HepG2 (cell line): ENCODE measurements around the gene TSPAN31. TPM values are rescaled to one million over a fixed set of nuclear protein-coding genes. Genes with fewer than 3 reads are reported as not detected.

Experiments
- EEA1 ChIP-seq: sonication (generic); formaldehyde crosslinking; IDR thresholded peaks from 2 replicates; pipeline ENCODE4 v1.5.1; 2020; ENCODE audit warnings: mild to moderate bottlenecking, missing genetic modification reagents, borderline replicate concordance
- FOXP1 ChIP-seq, 2 experiments: fragments of 450-650 bp in 1 of 2; IDR thresholded peaks; 2 replicates each; pipeline ENCODE4 v1.6.1; 2017 to 2018; ENCODE audit warnings: antibody characterized with exemption in 1 of 2
- KDM6A ChIP-seq: IDR thresholded peaks from 2 replicates; pipeline ENCODE4 v1.6.1; 2016; ENCODE audit warnings: low read depth
- MEIS1 ChIP-seq: sonication (generic); formaldehyde crosslinking; IDR thresholded peaks from 2 replicates; pipeline ENCODE4 v1.9.0; 2021; ENCODE audit warnings: mild to moderate bottlenecking, missing genetic modification reagents, moderate library complexity, borderline replicate concordance
- SOX5 ChIP-seq: IDR thresholded peaks from 2 replicates; pipeline ENCODE4 v1.6.1; 2016; ENCODE audit warnings: borderline replicate concordance
- ZNF20 ChIP-seq: sonication (generic); formaldehyde crosslinking; IDR thresholded peaks from 2 replicates; pipeline ENCODE4 v1.4.0; 2020; ENCODE audit warnings: mild to moderate bottlenecking, moderate library complexity, missing genetic modification reagents
- ZNF24 ChIP-seq: fragments of 450-650 bp; IDR thresholded peaks from 2 replicates; pipeline ENCODE4 v1.6.1; 2017; ENCODE audit warnings: antibody characterized with exemption, mild to moderate bottlenecking
- ZNF333 ChIP-seq: sonication (generic); formaldehyde crosslinking; IDR thresholded peaks from 2 replicates; pipeline ENCODE4 v1.4.0; 2020; ENCODE audit warnings: mild to moderate bottlenecking, missing genetic modification reagents, borderline replicate concordance
- polyA plus RNA-seq, 8 experiments: library from polyadenylated mRNA; depleted of rRNA in 3 of 8; stranded (reverse) in 7 of 8; unstranded in 1 of 8; fragments of >200 nt; fragmentation: Illumina TruSeq in 4 of 8; extraction: Trizol in 4 of 8; gene quantifications; 2 replicates each; pipeline versions ENCODE4 v1.2.1 to v1.2.3, GENCODE V29; 2011 to 2016; ENCODE audit warnings: low read depth in 4 of 8, missing spikeins in 1 of 8, mixed read lengths in 1 of 8; ENCODE audit not compliant: insufficient read depth in 1 of 8
- total RNA-seq, 5 experiments: library from RNA; depleted of rRNA; stranded (reverse); fragments of >200 nt; fragmentation: Illumina TruSeq; extraction: Trizol; gene quantifications; 2 replicates each; pipeline ENCODE4 v1.2.3, GENCODE V29; 2016; ENCODE audit warnings: low read depth in 1 of 5
- TF ChIP-seq, protein P1 (sequence below): IDR thresholded peaks from 2 replicates; pipeline ENCODE4 v1.6.1; 2016
- TF ChIP-seq, protein P2 (sequence below): sonication (generic); formaldehyde crosslinking; IDR thresholded peaks from 2 replicates; pipeline ENCODE4 v1.9.0; 2021; ENCODE audit warnings: mild to moderate bottlenecking, missing genetic modification reagents
- TF ChIP-seq, protein P3 (sequence below): IDR thresholded peaks from 2 replicates; pipeline ENCODE4 v1.6.1; 2016; ENCODE audit warnings: control low read depth
- TF ChIP-seq, protein P4 (sequence below): sonication (generic); formaldehyde crosslinking; IDR thresholded peaks from 2 replicates; pipeline ENCODE4 v1.4.0; 2020; ENCODE audit warnings: mild to moderate bottlenecking, missing genetic modification reagents

The TSPAN31 gene
- total and polyA plus RNA-seq, 2 of the 13 experiments (the other 11 are each of a cell fraction or from before 2014, with no cell fraction given): 10.4 to 24.6 TPM

DNA sequence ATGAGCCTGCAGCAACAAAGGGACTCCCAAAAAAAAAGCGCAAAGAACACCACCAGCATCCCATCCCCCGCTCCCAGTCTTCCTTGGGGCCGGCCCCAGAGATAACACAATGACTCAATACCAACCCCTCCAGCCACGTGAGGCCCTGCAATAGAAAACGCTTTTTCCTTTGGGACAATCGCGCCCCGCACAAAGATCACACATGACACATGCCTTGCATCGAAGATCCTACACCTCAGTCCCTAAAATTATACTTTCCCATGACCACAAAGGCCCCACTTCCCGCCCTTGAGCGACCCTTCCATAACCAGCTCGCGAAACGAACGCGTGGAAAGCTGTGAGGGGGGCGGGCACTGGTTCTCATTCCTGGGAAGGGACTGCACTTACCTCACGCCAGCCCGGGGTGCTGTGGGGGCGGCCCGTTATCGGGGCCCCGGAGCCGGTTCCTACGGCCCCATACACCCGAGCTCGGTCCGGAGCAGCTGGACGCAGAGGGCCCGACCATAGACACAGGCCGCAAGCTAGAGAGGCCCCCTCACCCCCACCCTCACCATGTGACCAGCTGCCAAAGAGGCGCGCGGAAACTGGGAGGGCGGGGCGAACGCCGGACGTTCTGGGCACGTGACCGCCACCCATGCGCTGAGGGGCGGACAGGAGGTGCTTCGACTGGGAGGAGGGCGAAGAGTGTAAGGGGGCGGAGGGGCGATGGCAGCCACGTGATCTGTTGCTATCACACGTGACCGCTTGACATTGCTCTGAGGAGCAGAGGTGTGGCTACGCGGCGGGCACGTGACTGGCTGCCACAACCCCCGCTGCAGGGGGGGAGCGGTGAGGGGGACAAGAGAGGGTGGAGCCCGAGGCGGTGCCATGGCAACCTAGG, 7.2 kb downstream of the TSPAN31 start, which contains the start of gene CDK4 (continued):
- TF ChIP-seq, protein P1, sequence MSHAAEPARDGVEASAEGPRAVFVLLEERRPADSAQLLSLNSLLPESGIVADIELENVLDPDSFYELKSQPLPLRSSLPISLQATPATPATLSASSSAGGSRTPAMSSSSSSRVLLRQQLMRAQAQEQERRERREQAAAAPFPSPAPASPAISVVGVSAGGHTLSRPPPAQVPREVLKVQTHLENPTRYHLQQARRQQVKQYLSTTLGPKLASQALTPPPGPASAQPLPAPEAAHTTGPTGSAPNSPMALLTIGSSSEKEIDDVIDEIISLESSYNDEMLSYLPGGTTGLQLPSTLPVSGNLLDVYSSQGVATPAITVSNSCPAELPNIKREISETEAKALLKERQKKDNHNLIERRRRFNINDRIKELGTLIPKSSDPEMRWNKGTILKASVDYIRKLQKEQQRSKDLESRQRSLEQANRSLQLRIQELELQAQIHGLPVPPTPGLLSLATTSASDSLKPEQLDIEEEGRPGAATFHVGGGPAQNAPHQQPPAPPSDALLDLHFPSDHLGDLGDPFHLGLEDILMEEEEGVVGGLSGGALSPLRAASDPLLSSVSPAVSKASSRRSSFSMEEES: peak; percentile 99
- TF ChIP-seq, protein P2, sequence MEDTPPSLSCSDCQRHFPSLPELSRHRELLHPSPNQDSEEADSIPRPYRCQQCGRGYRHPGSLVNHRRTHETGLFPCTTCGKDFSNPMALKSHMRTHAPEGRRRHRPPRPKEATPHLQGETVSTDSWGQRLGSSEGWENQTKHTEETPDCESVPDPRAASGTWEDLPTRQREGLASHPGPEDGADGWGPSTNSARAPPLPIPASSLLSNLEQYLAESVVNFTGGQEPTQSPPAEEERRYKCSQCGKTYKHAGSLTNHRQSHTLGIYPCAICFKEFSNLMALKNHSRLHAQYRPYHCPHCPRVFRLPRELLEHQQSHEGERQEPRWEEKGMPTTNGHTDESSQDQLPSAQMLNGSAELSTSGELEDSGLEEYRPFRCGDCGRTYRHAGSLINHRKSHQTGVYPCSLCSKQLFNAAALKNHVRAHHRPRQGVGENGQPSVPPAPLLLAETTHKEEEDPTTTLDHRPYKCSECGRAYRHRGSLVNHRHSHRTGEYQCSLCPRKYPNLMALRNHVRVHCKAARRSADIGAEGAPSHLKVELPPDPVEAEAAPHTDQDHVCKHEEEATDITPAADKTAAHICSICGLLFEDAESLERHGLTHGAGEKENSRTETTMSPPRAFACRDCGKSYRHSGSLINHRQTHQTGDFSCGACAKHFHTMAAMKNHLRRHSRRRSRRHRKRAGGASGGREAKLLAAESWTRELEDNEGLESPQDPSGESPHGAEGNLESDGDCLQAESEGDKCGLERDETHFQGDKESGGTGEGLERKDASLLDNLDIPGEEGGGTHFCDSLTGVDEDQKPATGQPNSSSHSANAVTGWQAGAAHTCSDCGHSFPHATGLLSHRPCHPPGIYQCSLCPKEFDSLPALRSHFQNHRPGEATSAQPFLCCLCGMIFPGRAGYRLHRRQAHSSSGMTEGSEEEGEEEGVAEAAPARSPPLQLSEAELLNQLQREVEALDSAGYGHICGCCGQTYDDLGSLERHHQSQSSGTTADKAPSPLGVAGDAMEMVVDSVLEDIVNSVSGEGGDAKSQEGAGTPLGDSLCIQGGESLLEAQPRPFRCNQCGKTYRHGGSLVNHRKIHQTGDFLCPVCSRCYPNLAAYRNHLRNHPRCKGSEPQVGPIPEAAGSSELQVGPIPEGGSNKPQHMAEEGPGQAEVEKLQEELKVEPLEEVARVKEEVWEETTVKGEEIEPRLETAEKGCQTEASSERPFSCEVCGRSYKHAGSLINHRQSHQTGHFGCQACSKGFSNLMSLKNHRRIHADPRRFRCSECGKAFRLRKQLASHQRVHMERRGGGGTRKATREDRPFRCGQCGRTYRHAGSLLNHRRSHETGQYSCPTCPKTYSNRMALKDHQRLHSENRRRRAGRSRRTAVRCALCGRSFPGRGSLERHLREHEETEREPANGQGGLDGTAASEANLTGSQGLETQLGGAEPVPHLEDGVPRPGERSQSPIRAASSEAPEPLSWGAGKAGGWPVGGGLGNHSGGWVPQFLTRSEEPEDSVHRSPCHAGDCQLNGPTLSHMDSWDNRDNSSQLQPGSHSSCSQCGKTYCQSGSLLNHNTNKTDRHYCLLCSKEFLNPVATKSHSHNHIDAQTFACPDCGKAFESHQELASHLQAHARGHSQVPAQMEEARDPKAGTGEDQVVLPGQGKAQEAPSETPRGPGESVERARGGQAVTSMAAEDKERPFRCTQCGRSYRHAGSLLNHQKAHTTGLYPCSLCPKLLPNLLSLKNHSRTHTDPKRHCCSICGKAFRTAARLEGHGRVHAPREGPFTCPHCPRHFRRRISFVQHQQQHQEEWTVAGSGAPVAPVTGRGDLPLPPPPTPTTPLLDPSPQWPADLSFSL (CRISPR knock-in tag): no peak
- no peak for TF ChIP-seq KDM6A (CRISPR knock-in tag)
- TF ChIP-seq, protein P3, sequence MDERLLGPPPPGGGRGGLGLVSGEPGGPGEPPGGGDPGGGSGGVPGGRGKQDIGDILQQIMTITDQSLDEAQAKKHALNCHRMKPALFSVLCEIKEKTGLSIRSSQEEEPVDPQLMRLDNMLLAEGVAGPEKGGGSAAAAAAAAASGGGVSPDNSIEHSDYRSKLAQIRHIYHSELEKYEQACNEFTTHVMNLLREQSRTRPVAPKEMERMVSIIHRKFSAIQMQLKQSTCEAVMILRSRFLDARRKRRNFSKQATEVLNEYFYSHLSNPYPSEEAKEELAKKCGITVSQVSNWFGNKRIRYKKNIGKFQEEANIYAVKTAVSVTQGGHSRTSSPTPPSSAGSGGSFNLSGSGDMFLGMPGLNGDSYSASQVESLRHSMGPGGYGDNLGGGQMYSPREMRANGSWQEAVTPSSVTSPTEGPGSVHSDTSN (CRISPR knock-in tag): 0 out of 2 replicates have a peak, but pooled peaks have one; percentile 44
- TF ChIP-seq ZNF20: no peak
- TF ChIP-seq SOX5 (CRISPR knock-in tag): peak; percentile 69; the same call in 1 of the 2 replicates
- TF ChIP-seq, protein P4, sequence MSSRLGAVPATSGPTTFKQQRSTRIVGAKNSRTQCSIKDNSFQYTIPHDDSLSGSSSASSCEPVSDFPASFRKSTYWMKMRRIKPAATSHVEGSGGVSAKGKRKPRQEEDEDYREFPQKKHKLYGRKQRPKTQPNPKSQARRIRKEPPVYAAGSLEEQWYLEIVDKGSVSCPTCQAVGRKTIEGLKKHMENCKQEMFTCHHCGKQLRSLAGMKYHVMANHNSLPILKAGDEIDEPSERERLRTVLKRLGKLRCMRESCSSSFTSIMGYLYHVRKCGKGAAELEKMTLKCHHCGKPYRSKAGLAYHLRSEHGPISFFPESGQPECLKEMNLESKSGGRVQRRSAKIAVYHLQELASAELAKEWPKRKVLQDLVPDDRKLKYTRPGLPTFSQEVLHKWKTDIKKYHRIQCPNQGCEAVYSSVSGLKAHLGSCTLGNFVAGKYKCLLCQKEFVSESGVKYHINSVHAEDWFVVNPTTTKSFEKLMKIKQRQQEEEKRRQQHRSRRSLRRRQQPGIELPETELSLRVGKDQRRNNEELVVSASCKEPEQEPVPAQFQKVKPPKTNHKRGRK: no peak
- TF ChIP-seq EEA1 (CRISPR knock-in tag): 0 out of 2 replicates have a peak, but pooled peaks have one; percentile 13
- TF ChIP-seq ZNF24: 0 out of 2 replicates have a peak, but pooled peaks have one; percentile 21
- peak; percentile 42; the same call in 1 of the 2 replicates for TF ChIP-seq ZNF333 (CRISPR knock-in tag)
- no peak for TF ChIP-seq FOXP1 (IDR thresholded peaks at IDR 0.05)
- peak; percentile 37; the same call in 1 of the 2 replicates for TF ChIP-seq FOXP1 (CRISPR knock-in tag; IDR thresholded peaks at IDR 0.05)
- peak; percentile 74; the same call in 1 of the 2 replicates for TF ChIP-seq MEIS1 (CRISPR knock-in tag)
